Prostate gland (tissue), 2 donors: Measurements from ENCODE around the gene MAML3.

ENCODE experiments used
- CTCF ChIP-seq, 4 experiments: fragments of 200-600 bp in 2 of 4; fragments of 450-650 bp in 2 of 4; sonication (generic) in 2 of 4; IDR thresholded peaks; 1 replicate in 3 of 4; 2 replicates in 1 of 4; pipeline ENCODE4 v1.5.1; 2016 to 2019; ENCODE audit warnings: antibody characterized with exemption in 4 of 4, mild to moderate bottlenecking in 2 of 4, moderate library complexity in 2 of 4
- POLR2A ChIP-seq: fragments of 450-650 bp; IDR thresholded peaks from one replicate; pipeline ENCODE4 v1.6.1; 2016; ENCODE audit warnings: antibody characterized with exemption, mild to moderate bottlenecking

GRCh38 chr4:139935911-139936310 lies 218.1 kb downstream of the MAML3 start:
- no peak for TF ChIP-seq POLR2A
- no peak for TF ChIP-seq CTCF (IDR thresholded peaks at IDR 0.05)
